HG03378 (cell line): ENCODE measurements around the gene GBP3.
"Not testable (repeated sequence)": the region's sequence is repeated elsewhere in the genome, so short reads cannot be mapped to it uniquely, and the experiment has no call there.

Experiments
- ATAC-seq: cut with Tn5 transposase; IDR thresholded peaks from one replicate; pipeline ENCODE4 v1.9.1; 2021; ENCODE audit warnings: mild to moderate bottlenecking, moderate library complexity; ENCODE audit not compliant: unreplicated experiment

The GBP3 gene

GRCh38 chr1:89022167-89022959 is at the start of gene GBP3:
Gene GBP3, minus strand, starts transcription at chr1:89022866. Its CDS starts 2,145 bp downstream, at chr1:89020721.
- peak; percentile 78 for ATAC-seq

GRCh38 chr1:89070509-89070908 is 47.8 kb upstream of the GBP3 start:
- ATAC-seq, result no peak

- no peak for ATAC-seq
Observed at GRCh38 chr1:89069951-89070350, 47.3 kb upstream of the GBP3 start.

- ATAC-seq, result no peak
Observed at GRCh38 chr1:89068291-89068690, 45.6 kb upstream of the GBP3 start.

- ATAC-seq, result peak; percentile 76
Observed at GRCh38 chr1:89065079-89065868, 42.6 kb upstream of the GBP3 start, which contains the start of gene GBP1. Gene GBP1, minus strand, starts transcription at chr1:89065208. Its CDS starts 1,974 bp downstream, at chr1:89063234.

GRCh38 chr1:89064632-89065031 is 42.0 kb upstream of the GBP3 start:
- ATAC-seq, result peak; percentile 31

- ATAC-seq, result no peak
Observed at GRCh38 chr1:89063094-89063493, 40.4 kb upstream of the GBP3 start.

GRCh38 chr1:89060091-89060490 is 37.4 kb upstream of the GBP3 start:
- no peak for ATAC-seq

- no peak for ATAC-seq
Observed at GRCh38 chr1:89051955-89052312, 29.3 kb upstream of the GBP3 start.

- ATAC-seq, result no peak
Observed at GRCh38 chr1:89051300-89051954, 28.8 kb upstream of the GBP3 start.

- ATAC-seq, result no peak
Observed at GRCh38 chr1:89050649-89051033, 28.0 kb upstream of the GBP3 start.

GRCh38 chr1:89049901-89050648 is 27.4 kb upstream of the GBP3 start:
- not testable (repeated sequence) for ATAC-seq

GRCh38 chr1:89049187-89049586 is 26.5 kb upstream of the GBP3 start:
- ATAC-seq, result not testable (repeated sequence)

GRCh38 chr1:89047734-89048133 is 25.1 kb upstream of the GBP3 start:
- no peak for ATAC-seq

GRCh38 chr1:89046318-89047183 is 23.9 kb upstream of the GBP3 start:
- peak; percentile 71 for ATAC-seq

- no peak for ATAC-seq
Observed at GRCh38 chr1:89044970-89045721, 22.5 kb upstream of the GBP3 start.

GRCh38 chr1:89043940-89044339 is 21.3 kb upstream of the GBP3 start:
- no peak for ATAC-seq

- ATAC-seq, result no peak
Observed at GRCh38 chr1:89042491-89042890, 19.8 kb upstream of the GBP3 start.

- ATAC-seq, result no peak
Observed at GRCh38 chr1:89041721-89042120, 19.1 kb upstream of the GBP3 start.
